ENCODE results near the gene TMEM26.
"Not testable (repeated sequence)": the region's sequence is repeated elsewhere in the genome, so short reads cannot be mapped to it uniquely, and the experiment has no call there.

The TMEM26 gene

GRCh38 chr10:61398366-61399129 is 54.6 kb downstream of the TMEM26 start:
- no peak for DNase-seq (ENCODE audit: low read depth)

DNA sequence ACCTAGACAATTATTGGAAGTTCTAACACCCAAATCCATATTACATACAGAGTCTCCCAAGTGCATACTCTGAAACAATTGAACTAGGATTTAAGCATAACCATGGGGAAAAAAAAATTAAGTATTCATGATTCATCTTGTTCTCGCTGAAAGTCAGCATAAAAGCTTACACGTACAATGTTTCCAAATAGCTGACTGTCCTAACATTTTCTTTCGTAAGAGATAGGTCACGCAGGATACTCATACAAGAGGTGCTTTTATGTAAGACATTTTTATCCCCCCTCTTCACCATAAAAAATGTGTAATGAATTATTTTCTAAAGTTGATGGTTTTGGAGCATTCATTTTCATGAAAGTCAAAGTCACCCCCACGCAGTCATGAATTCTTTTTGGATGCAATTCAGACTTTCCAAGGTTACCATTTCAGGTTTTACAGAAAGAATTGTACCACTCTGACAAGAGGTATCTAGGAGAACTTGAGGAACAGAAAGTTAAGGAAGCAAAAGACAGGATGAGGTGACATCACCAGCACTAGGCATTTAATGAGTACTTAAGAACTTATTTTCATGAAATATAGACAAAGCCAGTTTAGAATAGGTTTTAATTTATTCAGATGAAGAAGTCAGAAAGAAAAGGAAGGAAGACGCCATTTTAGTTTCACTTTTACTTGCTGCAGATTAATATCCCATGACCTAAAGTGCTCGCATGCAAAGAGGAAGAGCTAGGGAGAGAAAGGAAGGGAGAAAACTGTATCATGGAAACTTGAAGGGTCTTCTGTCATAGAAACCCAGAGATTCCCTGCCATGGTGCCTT is 55.8 kb downstream of the TMEM26 start:
- no peak for DNase-seq (ENCODE audit: low read depth)

DNA sequence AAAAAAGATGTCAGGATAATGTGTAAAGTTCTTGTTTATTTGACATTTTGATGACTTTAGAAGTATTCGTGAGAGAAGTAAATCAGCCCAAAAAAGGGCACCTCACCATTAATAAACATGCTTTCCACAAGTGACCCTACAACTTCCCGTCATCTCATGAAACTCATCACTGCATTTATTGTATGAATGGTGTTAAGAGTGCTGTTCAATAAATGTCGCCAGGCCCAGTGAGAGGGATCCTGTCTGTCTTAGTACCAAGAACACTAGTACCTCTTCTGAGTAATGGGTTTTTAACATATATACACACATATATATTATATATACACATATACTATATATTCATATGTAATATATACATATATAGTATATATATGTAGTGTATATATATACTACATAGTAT is 61.9 kb downstream of the TMEM26 start:
- no peak for DNase-seq (ENCODE audit: low read depth)

GRCh38 chr10:61390851-61391250 is 62.3 kb downstream of the TMEM26 start:
- DNase-seq (ENCODE audit: low read depth), result no peak

GRCh38 chr10:61389887-61390286 is 63.3 kb downstream of the TMEM26 start:
- no peak for DNase-seq (ENCODE audit: low read depth)

GRCh38 chr10:61388986-61389385 is 64.2 kb downstream of the TMEM26 start:
- DNase-seq (ENCODE audit: low read depth), result not testable (repeated sequence)

DNA sequence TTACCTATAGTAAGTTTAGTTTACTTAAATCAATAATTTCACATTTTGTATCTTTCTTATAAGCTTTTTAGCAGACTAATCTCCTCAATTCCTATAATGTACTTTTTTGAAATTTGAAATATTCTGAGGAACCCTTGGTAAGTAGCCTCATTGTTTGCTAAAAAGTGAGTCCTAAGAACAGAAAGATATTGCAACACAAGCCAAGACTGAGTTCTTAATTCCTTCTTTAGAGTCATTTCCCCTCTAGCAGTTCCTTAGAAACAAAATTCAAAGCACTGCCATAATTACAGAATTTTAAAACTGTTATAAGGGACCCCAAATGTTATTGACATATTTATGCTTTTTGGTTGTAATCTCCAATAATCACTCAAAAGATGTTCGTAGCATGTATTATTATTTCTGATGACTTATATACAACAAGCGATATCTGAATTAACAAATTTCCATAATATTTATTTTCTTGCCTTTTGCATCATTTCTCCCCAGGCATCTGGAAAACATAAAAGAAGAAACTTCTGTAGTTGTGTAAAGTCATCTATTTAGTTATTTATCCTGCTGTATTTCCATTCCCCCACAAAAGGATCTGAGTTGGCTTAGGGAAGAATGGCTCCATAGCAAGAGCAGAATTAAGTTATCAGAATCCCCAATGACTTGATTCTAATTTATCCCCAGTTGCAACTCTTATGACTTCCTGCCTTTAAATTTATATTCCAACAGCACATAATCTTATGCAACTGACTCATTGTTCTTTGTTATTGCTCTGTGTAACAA is 67.8 kb downstream of the TMEM26 start:
- no peak for DNase-seq (ENCODE audit: low read depth)

DNA sequence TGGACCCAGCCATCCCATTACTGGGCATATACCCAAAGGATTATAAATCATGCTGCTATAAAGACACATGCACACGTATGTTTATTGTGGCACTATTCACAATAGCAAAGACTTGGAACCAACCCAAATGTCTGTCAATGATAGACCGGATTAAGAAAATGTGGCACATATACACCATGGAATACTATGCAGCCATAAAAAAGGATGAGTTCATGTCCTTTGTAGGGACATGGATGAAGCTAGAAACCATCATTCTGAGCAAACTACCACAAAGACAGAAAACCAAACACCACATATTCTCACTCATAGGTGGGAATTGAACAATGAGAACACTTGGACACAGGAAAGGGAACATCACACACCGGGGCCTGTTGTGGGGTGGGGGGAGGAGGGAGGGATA is 72.0 kb downstream of the TMEM26 start:
- not testable (repeated sequence) for DNase-seq (ENCODE audit: low read depth)

- no peak for DNase-seq (ENCODE audit: low read depth)
Observed at GRCh38 chr10:61378865-61379264, 74.3 kb downstream of the TMEM26 start.

DNA sequence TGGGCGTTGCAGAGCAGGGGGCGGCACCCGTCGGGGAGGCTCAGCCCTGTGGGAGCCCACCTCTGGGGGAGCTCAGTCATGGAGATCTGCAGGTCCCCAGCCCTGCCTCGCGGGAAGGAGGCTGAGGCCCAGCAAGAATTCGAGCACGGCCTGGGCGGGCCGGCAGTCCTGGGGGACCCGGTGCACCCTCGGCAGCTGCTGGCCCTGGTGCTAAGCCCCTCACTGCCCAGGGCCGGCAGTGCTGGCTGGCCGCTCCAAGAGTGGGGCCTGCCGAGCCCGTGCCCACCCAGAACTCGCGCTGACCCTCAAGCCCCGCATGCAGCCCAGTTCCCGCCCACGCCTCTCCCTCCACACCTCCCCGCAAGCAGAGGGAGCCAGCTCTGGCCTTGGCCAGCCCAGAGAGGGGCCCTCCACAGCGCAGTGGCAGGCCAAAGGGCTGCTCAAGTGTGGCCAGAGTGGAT is 76.2 kb downstream of the TMEM26 start:
- DNase-seq (ENCODE audit: low read depth), result no peak

GRCh38 chr10:61376377-61376776 is 76.8 kb downstream of the TMEM26 start:
- DNase-seq (ENCODE audit: low read depth), result no peak

DNA sequence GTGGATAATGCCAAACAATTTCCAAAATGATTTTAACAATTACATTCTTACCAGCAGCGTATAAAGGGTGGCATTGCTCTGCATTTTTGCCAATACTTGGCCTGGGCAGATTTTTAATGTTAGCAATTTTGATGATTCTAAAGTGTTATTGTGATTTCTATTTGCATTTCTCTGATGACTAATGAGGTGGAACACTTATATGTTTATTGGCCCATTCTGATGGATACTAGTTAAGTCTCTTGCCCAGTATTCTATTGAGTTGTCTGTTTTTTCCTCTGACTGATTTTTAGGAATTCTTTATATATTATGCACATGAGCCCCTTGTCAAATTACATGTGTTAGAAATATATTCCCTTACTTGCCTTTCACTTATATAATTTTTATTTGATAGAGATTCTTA is 86.8 kb downstream of the TMEM26 start:
- DNase-seq (ENCODE audit: low read depth), result no peak

- DNase-seq (ENCODE audit: low read depth), result no peak
Observed at GRCh38 chr10:61364619-61365018, 88.6 kb downstream of the TMEM26 start.

DNA sequence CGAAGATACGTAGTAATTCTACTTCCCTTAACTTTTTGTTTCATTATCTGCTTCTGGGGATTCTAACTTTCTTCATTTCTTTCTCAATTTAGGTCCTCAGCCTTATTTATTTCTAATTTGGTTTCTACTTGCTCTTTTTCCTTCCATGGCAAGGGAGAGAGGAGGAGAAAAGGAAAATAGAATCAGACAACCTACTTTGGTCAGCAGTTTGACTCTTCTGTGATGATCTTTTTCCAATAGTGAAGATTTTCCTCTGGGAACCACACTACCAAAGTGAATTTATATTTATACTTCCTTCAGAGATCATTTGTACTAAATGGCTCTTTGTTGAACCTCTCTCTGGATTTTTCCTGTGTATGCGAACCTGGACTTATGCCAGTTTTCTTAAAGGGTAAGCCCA is 90.2 kb downstream of the TMEM26 start:
- DNase-seq (ENCODE audit: low read depth), result no peak

GRCh38 chr10:61359452-61359851 is 93.7 kb downstream of the TMEM26 start:
- no peak for DNase-seq (ENCODE audit: low read depth)

GRCh38 chr10:61357687-61358086 is 95.5 kb downstream of the TMEM26 start:
- no peak for DNase-seq (ENCODE audit: low read depth)

Data from CMK (cell line).